ENCODE measurements around the gene PEX14.

GRCh38 chr1:10561497-10561896, 86.7 kb downstream of the PEX14 start:
- TF ChIP-seq CTCF (IDR thresholded peaks at IDR 0.05) (no peak), SIN3A (IDR thresholded peaks at IDR 0.05; ENCODE audit: borderline replicate concordance, insufficient read depth, low read depth, low read length) (no peak), POLR2AphosphoS5 (IDR thresholded peaks at IDR 0.05; ENCODE audit: low read depth, low read length) (no peak), REST (IDR thresholded peaks at IDR 0.05; ENCODE audit: insufficient read depth in 1 of 2, low read depth in 2 of 2, low read length in 1 of 2) (no peak)

Measured in Panc1 (cell line).